ENCODE results near the gene NR5A2. TPM values are rescaled to one million over a fixed set of nuclear protein-coding genes. Genes with fewer than 3 reads are reported as not detected.
"Not testable (repeated sequence)": the region's sequence is repeated elsewhere in the genome, so short reads cannot be mapped to it uniquely, and the experiment has no call there.

NR5A2 gene
- total RNA-seq, 4 donors from 2014 or later, result 1.1 to 1.9 (median 1.2) TPM

DNA sequence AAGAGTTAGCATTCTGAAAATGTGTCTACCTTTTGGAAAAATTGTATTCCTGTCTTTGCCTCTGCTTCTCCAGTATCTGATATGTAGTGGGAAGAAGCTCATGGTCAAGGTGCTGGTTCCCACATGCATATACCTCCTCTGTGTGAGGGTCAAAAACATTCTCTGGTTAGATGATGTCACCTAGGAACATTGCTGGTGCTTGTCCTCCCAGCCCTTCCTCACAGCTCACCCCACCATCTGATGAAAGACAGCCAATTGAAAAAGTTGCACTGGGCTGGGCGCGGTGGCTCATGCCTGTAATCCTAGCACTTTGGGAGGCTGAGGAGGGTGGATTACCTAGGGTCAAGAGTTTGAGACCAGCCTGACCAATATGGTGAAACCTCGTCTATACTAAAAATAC lies 154.4 kb downstream of the NR5A2 start:
- Histone ChIP-seq H3K27me3 (no peaks in the 10 kb centered on the region), H3K4me3 (no peak overlapping the region), H3K4me1 (peaks cover 20 to 21% of the 10 kb centered on the region in 2 donors), H3K9me3 (no peaks in the 10 kb centered on the region), H3K36me3 (no peaks in the 10 kb centered on the region), H3K27ac (no peak overlapping the region)
- intact Hi-C loops (cut with DNase I; ENCODE audit: low total_unique reads) (loop anchor here (5.0 kb wide), 1 partner anchor 60 kb away; no protein-coding TSS in a partner anchor), in situ Hi-C loops (cut with MboI; ENCODE audit: low sequenced_read_pairs in 4 of 4) (no loop called here)
- no peak for DNase-seq
- TF ChIP-seq, protein P1, sequence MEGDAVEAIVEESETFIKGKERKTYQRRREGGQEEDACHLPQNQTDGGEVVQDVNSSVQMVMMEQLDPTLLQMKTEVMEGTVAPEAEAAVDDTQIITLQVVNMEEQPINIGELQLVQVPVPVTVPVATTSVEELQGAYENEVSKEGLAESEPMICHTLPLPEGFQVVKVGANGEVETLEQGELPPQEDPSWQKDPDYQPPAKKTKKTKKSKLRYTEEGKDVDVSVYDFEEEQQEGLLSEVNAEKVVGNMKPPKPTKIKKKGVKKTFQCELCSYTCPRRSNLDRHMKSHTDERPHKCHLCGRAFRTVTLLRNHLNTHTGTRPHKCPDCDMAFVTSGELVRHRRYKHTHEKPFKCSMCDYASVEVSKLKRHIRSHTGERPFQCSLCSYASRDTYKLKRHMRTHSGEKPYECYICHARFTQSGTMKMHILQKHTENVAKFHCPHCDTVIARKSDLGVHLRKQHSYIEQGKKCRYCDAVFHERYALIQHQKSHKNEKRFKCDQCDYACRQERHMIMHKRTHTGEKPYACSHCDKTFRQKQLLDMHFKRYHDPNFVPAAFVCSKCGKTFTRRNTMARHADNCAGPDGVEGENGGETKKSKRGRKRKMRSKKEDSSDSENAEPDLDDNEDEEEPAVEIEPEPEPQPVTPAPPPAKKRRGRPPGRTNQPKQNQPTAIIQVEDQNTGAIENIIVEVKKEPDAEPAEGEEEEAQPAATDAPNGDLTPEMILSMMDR (IDR thresholded peaks at IDR 0.05 in 4 of 5, conservative IDR thresholded peaks at IDR 0.05 in 1 of 5), result no peak
- no peak for TF ChIP-seq POLR2A (IDR thresholded peaks at IDR 0.05)
- no peak for ATAC-seq

DNA sequence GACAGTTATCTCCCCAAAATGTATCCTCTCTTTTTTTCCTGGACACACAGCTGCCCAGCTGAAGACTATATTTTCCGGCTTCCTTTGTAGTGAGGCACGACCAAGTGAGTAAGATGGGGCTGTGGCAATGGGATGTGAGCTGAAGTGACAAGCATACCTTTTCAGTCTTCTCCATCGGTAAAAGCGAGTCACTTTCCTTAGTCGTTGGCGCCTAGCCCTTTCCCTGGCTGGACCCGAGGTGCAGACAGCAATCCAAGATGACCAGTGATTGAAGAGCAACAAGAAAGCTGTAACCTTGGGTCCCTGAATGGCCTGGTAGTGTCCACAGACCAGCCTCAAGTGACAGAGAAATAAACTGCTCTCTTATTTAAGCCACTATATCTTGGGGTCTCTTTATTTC lies 155.2 kb downstream of the NR5A2 start:
- no peaks in the 10 kb centered on the region for H3K27me3 ChIP-seq
- peaks cover 20 to 21% of the 10 kb centered on the region in 2 donors for H3K4me1 ChIP-seq
- H3K36me3 ChIP-seq, result no peaks in the 10 kb centered on the region
- TF ChIP-seq, protein P1 (IDR thresholded peaks at IDR 0.05 in 4 of 5, conservative IDR thresholded peaks at IDR 0.05 in 1 of 5), result no peak
- no peak for TF ChIP-seq POLR2A (IDR thresholded peaks at IDR 0.05)
- ATAC-seq, result no peak
- H3K4me3 ChIP-seq, result no peak overlapping the region
- peak in 1 of 2 donors; percentile 23 for DNase-seq
- H3K9me3 ChIP-seq, result no peaks in the 10 kb centered on the region
- intact Hi-C loops (cut with DNase I; ENCODE audit: low total_unique reads) (loop anchor here (5.0 kb wide), 1 partner anchor 60 kb away; no protein-coding TSS in a partner anchor), in situ Hi-C loops (cut with MboI; ENCODE audit: low sequenced_read_pairs in 4 of 4) (no loop called here)
- H3K27ac ChIP-seq, result peak overlapping the region; percentile 74 to 83 (median 82)

DNA sequence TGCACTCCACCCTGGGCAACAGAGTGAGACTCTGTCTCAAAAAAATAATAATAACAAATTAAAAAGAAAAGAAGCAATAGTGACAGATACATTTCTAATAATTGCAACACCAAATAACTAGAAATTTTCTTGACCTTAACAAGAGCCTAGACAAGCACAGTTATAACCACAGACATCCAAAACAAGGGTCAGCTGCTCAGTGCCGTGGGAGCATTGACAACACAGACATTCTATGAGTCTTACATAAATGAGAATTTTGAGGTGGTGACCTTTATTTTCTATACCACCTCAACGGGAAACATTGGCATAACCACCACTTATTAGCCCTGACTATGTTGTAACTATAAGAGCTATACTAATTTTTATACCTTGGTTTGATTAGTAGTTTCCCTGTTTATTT lies 156.1 kb downstream of the NR5A2 start:
- in situ Hi-C loops (cut with MboI; ENCODE audit: low sequenced_read_pairs in 4 of 4) (no loop called here), intact Hi-C loops (cut with DNase I; ENCODE audit: low total_unique reads) (loop anchor here (2.0 to 5.0 kb wide), 2 partner anchors 59 to 225 kb away; no protein-coding TSS in a partner anchor)
- H3K27me3 ChIP-seq, result no peaks in the 10 kb centered on the region
- peak overlapping the region; percentile 74 to 83 (median 82) for H3K27ac ChIP-seq
- no peaks in the 10 kb centered on the region for H3K9me3 ChIP-seq
- no peak for TF ChIP-seq POLR2A (IDR thresholded peaks at IDR 0.05)
- TF ChIP-seq, protein P1 (IDR thresholded peaks at IDR 0.05 in 4 of 5, conservative IDR thresholded peaks at IDR 0.05 in 1 of 5), result no peak
- DNase-seq, result no peak
- ATAC-seq, result peak in 1 of 2 donors; percentile 34
- H3K4me1 ChIP-seq, result peaks cover 20 to 21% of the 10 kb centered on the region in 2 donors
- no peaks in the 10 kb centered on the region for H3K36me3 ChIP-seq
- H3K4me3 ChIP-seq, result no peak overlapping the region

DNA sequence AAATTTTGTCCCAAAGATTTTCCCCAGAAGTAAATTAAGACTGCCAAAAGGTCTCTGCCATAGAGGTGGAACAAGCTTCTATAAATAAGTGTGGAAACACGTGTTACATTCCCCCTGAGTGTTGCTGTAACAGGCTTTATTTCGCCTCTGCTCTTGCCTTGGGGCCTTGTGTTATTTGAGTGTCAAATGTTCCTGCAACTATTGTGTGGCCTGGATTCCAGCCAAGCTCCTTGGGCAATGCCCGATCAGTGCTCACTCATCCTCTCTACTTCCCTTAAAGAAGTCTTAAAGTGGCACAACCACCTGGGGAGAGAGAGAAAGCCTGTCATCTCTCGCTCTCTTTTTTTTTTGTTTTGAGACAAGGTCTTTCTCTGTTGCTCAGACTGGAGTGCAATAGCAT lies 156.7 kb downstream of the NR5A2 start:
- intact Hi-C loops (cut with DNase I; ENCODE audit: low total_unique reads) (loop anchor here (2.0 to 5.0 kb wide), 2 partner anchors 58 to 225 kb away; no protein-coding TSS in a partner anchor), in situ Hi-C loops (cut with MboI; ENCODE audit: low sequenced_read_pairs in 4 of 4) (no loop called here)
- Histone ChIP-seq H3K9me3 (no peaks in the 10 kb centered on the region), H3K4me3 (no peak overlapping the region), H3K36me3 (no peaks in the 10 kb centered on the region), H3K27ac (peak overlapping the region; percentile 74 to 83 (median 82)), H3K27me3 (no peaks in the 10 kb centered on the region), H3K4me1 (peaks cover 20 to 21% of the 10 kb centered on the region in 2 donors)
- TF ChIP-seq, protein P1 (IDR thresholded peaks at IDR 0.05 in 4 of 5, conservative IDR thresholded peaks at IDR 0.05 in 1 of 5), result no peak
- TF ChIP-seq POLR2A (IDR thresholded peaks at IDR 0.05), result no peak
- ATAC-seq, result peak; percentile 98 to 100
- peak; percentile 92 to 97 for DNase-seq

DNA sequence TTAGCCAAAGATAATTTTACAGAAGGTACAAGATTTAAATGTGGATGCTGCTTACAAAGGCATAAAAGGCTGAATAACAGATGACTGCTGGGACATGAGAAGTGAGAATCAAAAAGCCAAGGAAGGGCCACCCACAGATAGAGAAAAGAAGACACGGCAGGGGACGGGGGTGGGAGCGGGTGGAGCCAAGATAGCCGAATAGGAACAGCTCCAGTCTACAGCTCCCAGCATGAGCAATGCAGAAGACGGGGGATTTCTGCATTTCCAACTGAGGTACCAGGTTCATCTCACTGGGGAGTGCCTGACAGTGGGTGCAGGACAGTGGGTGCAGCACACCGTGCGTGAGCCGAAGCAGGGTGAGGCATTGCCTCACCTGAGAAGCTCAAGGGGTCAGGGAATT lies 157.7 kb downstream of the NR5A2 start:
- H3K4me3 ChIP-seq; DNase-seq; H3K9me3 ChIP-seq; ATAC-seq; H3K27me3 ChIP-seq; in situ Hi-C loops (cut with MboI; ENCODE audit: low sequenced_read_pairs in 4 of 4); H3K36me3 ChIP-seq: not testable (repeated sequence)
- peak overlapping the region in 3 of 4 donors; percentile 74 to 82 (median 81) for H3K27ac ChIP-seq
- H3K4me1 ChIP-seq, result peaks cover 20 to 21% of the 10 kb centered on the region in 2 donors
- intact Hi-C loops (cut with DNase I; ENCODE audit: low total_unique reads), result loop anchor here (2.0 kb wide), 1 partner anchor 224 kb away; no protein-coding TSS in a partner anchor

DNA sequence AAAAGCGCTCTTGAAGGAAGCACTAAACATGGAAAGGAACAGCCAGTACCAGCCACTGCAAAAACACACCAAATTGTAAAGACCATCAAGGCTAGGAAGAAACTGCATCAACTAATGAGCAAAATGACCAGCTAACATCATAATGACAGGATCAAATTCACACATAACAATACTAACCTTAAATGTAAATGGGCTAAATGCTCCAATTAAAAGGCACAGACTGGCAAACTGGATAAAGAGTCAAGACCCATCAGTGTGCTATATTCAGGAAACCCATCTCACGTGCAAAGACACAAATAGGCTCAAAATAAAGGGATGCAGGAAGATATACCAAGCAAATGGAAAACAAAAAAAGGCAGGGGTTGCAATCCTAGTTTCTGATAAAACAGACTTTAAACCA lies 159.8 kb downstream of the NR5A2 start:
- ATAC-seq, result not testable (repeated sequence)

More for the DNA sequence above, 159.8 kb downstream of the NR5A2 start:
- H3K36me3 ChIP-seq; H3K9me3 ChIP-seq; H3K4me3 ChIP-seq; intact Hi-C loops (cut with DNase I; ENCODE audit: low total_unique reads); H3K27ac ChIP-seq; H3K27me3 ChIP-seq; DNase-seq; in situ Hi-C loops (cut with MboI; ENCODE audit: low sequenced_read_pairs in 4 of 4): not testable (repeated sequence)
- peaks cover 20 to 21% of the 10 kb centered on the region in 2 donors for H3K4me1 ChIP-seq

Measured in gastrocnemius medialis (tissue), 4 donors.